Stimulated activated naive CD4-positive, alpha-beta T cell (primary cell): ENCODE measurements around the gene IL26.
A peak's percentile ranks its signal among the peaks of the same experiment; 100 is the strongest.

Experiments
- DNase-seq, 6 experiments: peaks; one replicate each; lab custom pipeline; 2025; lab: John Stamatoyannopoulos, UW

IL26 gene, protein sequence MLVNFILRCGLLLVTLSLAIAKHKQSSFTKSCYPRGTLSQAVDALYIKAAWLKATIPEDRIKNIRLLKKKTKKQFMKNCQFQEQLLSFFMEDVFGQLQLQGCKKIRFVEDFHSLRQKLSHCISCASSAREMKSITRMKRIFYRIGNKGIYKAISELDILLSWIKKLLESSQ

DNA sequence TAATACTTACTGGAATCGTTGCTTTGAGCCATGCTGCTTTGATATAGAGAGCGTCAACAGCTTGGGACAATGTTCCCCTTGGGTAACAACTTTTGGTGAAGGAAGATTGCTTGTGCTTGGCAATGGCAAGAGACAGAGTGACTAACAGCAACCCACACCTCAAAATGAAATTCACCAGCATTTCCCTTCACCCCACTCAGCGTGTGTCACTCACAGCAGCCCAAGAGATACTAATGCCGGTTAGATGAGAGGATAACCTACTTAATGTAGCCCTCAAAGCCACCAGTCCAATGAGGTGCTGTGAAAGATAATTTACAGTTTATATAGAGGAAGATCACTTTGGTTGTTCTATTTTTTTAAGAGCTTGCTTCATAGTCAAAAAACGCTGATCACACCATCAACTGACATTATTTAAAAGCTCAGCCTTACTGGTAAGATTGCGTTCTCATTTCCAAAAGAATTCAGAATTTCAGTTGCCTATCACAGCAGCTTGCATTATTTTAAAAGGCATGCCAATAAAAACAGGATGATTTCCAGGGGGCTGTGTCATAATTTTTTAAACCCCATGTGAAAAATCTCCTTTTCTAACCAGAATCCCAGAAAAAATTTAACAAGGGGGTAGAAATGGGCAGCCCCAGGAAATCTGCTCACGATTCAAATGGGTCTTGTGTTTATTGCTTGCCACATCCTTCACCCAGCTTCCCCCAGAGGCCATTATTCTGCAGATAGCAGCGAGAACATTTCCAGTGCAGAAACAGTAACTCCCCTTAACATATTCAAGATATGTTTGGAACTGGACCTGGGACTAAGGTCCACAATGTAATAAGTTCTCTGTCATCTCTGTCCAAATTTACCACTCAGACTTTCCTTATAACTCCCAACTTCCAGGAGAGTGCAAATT lies at the start of gene IL26:
IL26 (minus strand) TSS at position 235 of the 901 bp plus-strand sequence; CDS start at position 181, 54 bp downstream.
- no peak for DNase-seq

DNA sequence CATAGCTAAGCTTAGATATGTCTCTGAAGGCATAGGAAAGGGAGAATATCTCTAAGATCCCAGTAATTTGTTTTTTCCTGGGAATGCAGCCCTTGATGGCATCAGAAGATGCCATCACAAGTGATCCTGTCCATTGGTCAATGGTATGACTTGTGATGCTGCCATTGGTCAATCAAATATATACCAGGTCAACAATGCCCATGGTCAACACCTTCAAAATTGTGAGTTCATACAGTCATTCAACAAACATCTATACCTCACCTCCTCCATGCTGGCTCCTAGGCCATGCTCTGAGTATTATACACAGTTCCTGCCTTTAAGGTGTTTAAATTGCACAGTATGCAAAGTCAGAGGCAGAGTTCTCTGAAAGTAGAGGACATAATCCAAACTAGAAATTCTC lies 47.1 kb upstream of the IL26 start:
- no peak for DNase-seq

GRCh38 chr12:68271346-68271745 lies 45.7 kb upstream of the IL26 start:
- no peak for DNase-seq

- DNase-seq = no peak
Measured at GRCh38 chr12:68270358-68270757, 44.7 kb upstream of the IL26 start.

DNA sequence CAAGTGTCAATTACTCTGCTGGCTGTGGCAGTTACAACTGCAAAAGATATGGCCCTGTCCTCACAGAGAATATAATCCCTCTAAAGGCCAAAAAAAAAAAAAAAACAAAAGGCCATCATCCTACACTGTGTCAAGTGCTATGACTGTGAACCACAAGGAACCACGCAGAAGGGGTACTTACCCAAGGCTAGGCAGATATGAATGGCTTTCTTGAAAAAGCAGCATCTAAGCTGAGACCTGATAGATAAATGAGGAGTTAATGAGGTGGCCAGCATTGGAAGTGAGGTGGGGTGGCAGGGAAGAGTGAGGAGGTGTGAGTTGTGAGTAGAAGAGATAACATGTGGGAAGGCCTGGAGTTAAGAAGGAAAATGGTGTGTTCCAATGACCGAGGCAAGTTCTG lies 44.2 kb upstream of the IL26 start:
- no peak for DNase-seq

DNA sequence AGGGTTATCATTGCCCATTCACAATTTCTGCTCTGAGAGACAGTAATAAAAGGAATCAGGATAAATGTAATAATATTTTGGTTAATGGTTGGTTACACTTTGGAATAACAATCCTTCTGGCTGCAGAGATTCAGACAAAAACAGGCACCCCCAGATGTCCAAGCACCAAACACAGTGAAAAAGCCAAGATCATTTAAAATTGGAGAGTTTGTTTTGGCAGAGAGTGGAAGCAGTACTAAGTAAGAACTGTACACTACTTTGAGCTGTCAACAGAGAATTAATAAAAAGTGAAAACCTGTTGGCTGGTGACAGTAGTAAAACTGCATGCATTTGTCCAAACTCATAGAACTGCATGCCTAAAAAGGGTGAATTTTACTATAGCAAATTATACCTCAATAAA lies 43.4 kb upstream of the IL26 start:
- no peak for DNase-seq

DNA sequence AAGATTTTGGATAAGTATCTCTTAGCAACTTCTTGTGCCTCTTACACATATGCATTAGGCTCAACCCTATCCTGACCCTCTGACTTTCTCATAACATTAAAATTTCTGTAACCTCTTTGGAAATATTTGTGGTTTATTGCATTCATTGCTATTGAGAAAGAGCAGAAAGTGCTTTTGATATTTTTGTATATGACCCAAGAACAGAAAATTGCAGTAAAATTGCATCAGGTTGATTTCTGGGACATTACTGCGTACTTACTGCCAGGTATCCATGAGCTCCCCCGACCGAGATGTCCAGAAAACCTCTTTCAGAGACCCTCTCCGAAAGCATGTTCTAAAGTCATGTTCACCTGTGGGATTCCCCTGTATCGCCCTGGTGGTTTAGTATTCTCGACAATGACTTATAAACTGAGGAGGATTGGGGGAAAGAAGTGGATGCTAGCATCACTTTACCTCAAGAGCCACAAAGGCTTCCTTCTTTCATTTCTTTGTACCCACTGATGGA lies 42.3 kb upstream of the IL26 start:
- DNase-seq = no peak

DNA sequence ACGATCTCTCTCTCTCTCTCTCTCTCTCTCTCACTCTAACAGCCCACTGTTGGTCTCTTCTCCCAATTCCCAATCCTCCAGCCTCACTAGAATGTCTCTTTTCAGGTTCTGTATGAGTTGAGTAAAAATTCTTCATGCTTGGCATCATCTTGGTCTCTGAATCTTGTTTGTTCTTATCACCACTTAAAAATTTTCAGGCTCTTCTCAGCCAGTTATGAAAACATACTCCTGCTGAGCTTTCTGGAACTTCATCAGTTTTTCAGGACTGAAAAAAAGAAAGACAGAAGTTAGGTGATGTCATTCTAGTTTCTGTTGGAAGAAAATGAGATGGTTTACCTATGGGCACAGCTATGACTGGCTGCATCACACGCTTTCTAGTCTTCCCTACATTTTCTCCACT lies 39.2 kb upstream of the IL26 start:
- DNase-seq = no peak

- no peak for DNase-seq
Measured at GRCh38 chr12:68264158-68264855, 38.7 kb upstream of the IL26 start.

DNA sequence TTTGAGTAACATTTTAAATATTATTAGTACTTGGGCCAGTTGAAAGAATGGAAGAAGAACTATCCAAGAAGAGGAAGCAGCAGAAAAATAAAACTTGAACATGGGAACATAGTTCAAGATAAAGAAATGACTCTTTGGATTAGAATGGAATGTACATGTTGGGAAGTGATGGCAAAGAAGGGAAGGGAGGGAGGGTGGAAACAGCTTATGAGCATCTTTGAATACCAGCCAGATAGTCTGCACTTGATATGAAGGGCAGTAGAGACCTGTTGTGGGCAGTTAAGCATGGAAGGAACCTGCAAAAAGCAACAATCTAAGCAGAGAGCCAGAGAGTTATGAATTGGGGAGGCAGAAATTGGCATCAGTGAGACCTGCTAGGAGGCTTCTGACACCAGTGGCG lies 37.8 kb upstream of the IL26 start:
- no peak for DNase-seq

DNA sequence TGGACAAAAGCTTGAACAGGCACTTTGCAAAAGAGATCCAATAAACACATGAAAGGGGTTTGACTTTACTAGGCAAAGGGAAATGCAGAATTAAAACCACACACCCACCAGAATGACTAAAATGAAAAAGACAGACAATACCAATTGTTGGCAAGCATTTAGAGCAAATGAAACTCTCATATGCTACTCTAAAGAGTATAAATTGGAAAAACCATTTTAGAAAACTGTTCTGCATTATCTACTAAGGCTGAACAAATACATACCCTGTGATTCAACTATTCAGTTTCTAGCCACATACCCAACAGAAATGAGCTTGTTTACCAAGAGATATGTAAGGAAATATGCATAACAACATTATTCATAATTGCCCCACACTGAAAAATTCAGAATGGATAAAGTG lies 36.3 kb upstream of the IL26 start:
- DNase-seq = no peak

DNA sequence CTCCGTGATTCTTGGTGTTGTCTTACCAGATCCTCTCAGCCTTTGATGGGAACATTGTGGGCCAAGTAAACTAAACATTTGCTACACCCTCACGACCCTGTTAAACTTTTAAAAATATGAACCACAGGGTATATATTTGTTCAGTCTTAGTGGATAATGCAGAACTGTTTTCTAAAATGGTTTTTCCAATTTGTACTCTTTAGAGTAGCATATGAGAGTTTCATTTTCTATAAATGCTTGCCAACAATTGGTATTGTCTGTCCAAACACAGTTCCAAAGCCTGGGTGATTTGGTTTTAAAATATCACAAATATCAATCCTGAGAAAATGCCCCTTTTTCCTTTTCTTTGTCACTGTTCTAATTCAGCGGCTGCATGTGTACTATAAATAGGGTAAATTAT lies 34.5 kb upstream of the IL26 start:
- no peak for DNase-seq

DNA sequence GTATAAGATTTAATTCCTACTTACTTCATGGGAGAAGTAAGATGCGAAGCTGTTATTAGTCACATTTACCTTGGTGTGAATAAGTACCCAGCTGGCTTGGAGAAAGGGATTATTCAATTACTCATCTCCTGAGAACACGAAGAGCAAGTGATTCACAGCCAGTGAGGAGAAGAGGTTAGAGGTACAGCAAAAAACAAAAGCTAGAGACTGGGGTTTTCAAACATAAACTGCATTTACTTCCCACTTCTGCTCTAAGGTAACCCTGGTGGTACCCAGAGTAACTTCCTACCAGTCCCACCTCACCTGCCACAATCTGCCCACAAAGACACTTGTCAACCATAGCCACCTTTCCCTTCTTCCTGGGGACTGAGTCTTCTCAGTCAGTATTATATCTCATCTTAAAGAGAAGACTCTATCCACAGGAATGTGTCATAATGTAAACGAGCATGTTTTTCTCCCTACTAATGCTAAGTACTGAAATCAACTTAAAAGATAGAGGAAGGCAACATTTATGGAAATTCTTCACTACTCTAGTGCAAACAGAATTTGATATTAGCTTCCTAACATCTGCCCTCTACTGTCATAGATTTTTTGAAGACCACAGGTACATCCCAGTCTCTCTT lies 33.8 kb upstream of the IL26 start:
- DNase-seq = no peak

DNA sequence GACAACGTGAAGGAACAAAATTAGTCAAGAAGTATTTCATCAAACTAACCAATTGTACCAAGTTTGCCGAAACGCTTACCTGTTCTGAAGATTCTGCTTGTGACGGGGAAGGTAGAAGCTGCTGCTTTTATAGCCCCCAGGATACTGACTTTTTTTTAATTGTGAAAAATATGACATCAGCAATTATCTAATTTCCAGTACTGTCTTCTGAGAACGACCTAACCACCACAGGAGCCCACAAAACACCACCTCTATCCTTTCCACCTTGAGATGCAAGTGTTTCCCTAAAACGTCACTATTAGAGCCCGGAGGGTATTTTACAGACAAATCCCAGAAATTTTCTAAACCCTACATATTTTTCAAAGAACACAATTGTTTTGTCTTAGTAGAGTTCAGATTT lies 27.9 kb upstream of the IL26 start, which contains the start of gene IL22:
IL22 (minus strand) TSS at position 101 of the 400 bp plus-strand sequence. CDS start 156 bp downstream, outside the sequence.
- no peak for DNase-seq

DNA sequence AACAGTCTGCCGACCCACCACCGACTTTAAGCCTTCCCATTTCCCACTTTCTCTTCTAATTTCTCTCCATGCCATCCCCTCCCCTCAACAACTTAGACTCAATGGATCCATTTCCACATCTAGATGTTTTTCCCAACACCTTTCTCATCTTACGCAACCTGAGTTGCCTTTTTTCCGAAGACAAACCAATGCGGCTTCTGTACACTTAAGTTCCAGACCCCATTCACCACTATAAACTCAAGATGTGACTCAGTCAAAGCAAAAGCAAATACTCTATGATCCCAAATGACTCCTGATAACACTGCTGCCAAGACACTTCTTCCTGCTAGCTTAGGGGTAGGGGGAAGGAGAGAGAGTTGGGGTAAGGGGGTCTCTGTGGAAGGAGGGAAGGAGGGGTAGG lies 26.5 kb upstream of the IL26 start:
- DNase-seq = no peak

GRCh38 chr12:68250454-68250853 lies 24.8 kb upstream of the IL26 start:
- no peak for DNase-seq

DNA sequence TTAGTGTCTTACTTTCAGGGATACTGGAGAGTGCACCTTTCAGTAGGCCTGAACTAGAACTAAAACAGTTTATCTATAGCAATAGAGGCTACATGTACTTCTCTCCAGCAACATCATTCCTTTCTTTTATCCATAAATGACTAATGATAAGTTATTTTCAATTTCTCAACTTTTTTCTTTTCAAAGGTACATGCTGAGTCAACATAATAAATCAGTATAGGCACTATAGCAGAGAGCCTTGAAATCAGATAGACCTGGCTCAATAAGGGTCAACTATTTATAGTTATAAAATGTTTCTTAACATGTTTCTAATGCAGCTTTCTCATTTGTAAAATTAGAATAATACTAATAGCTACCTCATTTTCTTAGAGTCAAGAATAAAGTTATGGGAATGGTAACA lies 22.2 kb upstream of the IL26 start:
- DNase-seq = no peak

GRCh38 chr12:68246350-68246749 lies 20.7 kb upstream of the IL26 start:
- no peak for DNase-seq

GRCh38 chr12:68245180-68246021 lies 19.8 kb upstream of the IL26 start:
- no peak for DNase-seq

DNA sequence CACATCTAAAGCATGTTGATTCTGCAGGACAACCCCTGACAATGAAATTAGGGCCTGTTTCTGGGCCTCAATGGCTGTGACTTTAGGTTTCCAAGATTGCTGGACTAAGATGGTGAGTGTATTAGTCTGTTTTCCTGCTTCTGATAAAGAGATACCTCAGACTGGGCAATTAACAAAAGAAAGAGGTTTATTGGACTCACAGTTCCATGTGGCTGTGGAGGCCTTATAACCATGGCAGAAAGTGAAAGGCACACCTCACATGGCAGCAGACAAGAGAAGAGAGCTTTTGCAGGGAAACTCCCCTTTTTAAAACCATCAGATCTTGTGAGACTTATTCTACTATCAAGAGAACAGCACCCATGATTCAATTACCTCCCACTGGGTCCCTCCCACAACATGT lies 17.2 kb upstream of the IL26 start:
- DNase-seq = no peak

DNA sequence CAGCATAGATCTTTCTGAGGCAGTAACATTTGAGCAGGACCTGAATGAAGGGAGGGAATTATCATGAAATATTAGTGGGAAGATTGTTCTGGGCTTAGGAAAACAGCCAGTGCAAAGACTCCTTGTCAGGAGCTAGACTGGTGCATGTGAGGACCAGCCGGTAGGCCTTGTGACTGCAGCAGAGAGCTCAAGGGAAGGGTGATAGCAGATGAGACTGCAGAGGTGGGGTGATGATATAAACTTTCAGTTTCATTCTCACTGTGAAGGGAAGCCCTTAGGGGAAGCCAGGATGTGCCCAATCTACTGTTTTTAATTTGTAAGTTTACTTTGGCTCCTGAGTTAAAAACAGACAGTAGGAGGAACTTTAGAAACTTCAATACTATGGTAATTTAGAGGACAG lies 15.4 kb upstream of the IL26 start:
- DNase-seq = peak in 5 of 6 experiments; percentile 9 to 69 (median 46)
